ENCODE results near the gene FAT1. TPM values are rescaled to one million over a fixed set of nuclear protein-coding genes. Genes with fewer than 3 reads are reported as not detected.

Gene FAT1
- polyA plus RNA-seq, 1 donor from 2014 or later, result 19.8 TPM

DNA sequence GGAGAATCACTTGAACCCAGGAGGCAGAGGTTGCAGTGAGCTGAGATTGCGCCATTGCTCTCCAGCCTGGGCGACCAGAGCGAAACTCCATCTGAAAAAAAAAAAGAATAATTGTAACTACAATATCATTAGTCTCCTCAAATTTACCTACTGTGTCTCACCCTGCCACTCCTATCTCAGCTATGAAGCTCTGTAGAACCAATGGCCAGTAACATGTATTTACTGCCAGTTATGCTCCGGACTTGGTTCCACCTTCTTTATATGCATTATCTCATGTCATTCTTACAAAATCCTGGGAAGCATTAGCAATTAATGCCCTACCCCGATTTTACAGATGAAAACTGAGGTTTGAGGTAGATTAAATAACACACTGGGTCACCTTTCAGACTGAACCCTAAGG is 7.0 kb upstream of the FAT1 start:
- Histone ChIP-seq H3K9me3 (ENCODE audit: low read length) (no peaks in the 10 kb centered on the region), H3K27ac (ENCODE audit: low read length) (no peak overlapping the region), H4K20me1 (ENCODE audit: insufficient read depth) (no peaks in the 10 kb centered on the region), H2AFZ (ENCODE audit: low read depth, low read length) (no peak overlapping the region), H3K27me3 (ENCODE audit: insufficient read depth, low read depth, low read length) (peaks cover 1% of the 10 kb centered on the region), H3K4me3 (ENCODE audit: low read length) (no peak overlapping the region), H3K9me2 (ENCODE audit: insufficient read depth, low read length) (no peaks in the 10 kb centered on the region), H3K9ac (ENCODE audit: low read length) (no peak overlapping the region), H3F3A (ENCODE audit: insufficient read depth, low read length, poor library complexity, severe bottlenecking) (no peaks in the 10 kb centered on the region), H3K36me3 (ENCODE audit: insufficient read depth, low read length) (no peaks in the 10 kb centered on the region), H3K79me2 (replicated peaks; ENCODE audit: insufficient read depth, low read length) (no peaks in the 10 kb centered on the region), H3K4me2 (ENCODE audit: low read length) (no peak overlapping the region)
- TF ChIP-seq RAD21 (conservative IDR thresholded peaks at IDR 0.05) (no peak), SMC3 (conservative IDR thresholded peaks at IDR 0.05; ENCODE audit: poor library complexity) (no peak), TAF1 (IDR thresholded peaks at IDR 0.05; ENCODE audit: low read depth) (no peak), CTCF (IDR thresholded peaks at IDR 0.05; ENCODE audit: poor library complexity, severe bottlenecking) (no peak), EP300 (conservative IDR thresholded peaks at IDR 0.05; ENCODE audit: poor library complexity, severe bottlenecking) (no peak), MXI1 (conservative IDR thresholded peaks at IDR 0.05; ENCODE audit: poor library complexity, severe bottlenecking) (no peak), POLR2AphosphoS5 (IDR thresholded peaks at IDR 0.05) (no peak), EZH2 (IDR thresholded peaks at IDR 0.05; ENCODE audit: borderline replicate concordance, insufficient read depth, low read length, poor library complexity, severe bottlenecking) (no peak), REST (IDR thresholded peaks at IDR 0.05; ENCODE audit: borderline replicate concordance) (no peak)

DNA sequence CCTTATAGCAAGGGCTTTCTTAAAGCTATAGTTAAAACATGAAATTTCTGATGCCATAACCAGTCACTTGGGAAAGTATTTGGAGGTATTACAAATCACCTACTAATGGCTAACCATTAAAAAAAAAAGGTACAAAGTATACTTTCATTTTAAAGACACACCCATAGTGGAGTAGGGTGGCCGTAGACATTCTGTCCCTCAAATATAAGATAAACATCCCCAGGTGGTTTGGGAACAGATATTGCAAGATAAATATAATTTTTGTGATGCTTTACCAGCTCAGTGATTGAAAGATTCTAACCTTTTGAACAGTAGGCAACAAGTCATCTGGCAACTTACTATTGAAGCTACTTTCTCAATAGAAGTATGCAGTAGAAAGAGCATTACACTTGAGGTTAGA is 6.2 kb upstream of the FAT1 start:
- H3K27me3 ChIP-seq (ENCODE audit: insufficient read depth, low read depth, low read length), result peaks cover 7% of the 10 kb centered on the region

More for the DNA sequence above, 6.2 kb upstream of the FAT1 start:
- no peak overlapping the region for H3K4me2 ChIP-seq (ENCODE audit: low read length)
- H3K36me3 ChIP-seq (ENCODE audit: insufficient read depth, low read length), result no peaks in the 10 kb centered on the region
- H2AFZ ChIP-seq (ENCODE audit: low read depth, low read length), result no peak overlapping the region
- H3K9ac ChIP-seq (ENCODE audit: low read length), result no peak overlapping the region
- H3K9me3 ChIP-seq (ENCODE audit: low read length), result no peaks in the 10 kb centered on the region
- H4K20me1 ChIP-seq (ENCODE audit: insufficient read depth), result no peaks in the 10 kb centered on the region
- H3K4me3 ChIP-seq (ENCODE audit: low read length), result no peak overlapping the region
- no peaks in the 10 kb centered on the region for H3F3A ChIP-seq (ENCODE audit: insufficient read depth, low read length, poor library complexity, severe bottlenecking)
- TF ChIP-seq EP300 (conservative IDR thresholded peaks at IDR 0.05; ENCODE audit: poor library complexity, severe bottlenecking) (no peak), TAF1 (IDR thresholded peaks at IDR 0.05; ENCODE audit: low read depth) (no peak), CTCF (IDR thresholded peaks at IDR 0.05; ENCODE audit: poor library complexity, severe bottlenecking) (no peak), RAD21 (conservative IDR thresholded peaks at IDR 0.05) (no peak), EZH2 (IDR thresholded peaks at IDR 0.05; ENCODE audit: borderline replicate concordance, insufficient read depth, low read length, poor library complexity, severe bottlenecking) (no peak), MXI1 (conservative IDR thresholded peaks at IDR 0.05; ENCODE audit: poor library complexity, severe bottlenecking) (no peak), SMC3 (conservative IDR thresholded peaks at IDR 0.05; ENCODE audit: poor library complexity) (no peak), POLR2AphosphoS5 (IDR thresholded peaks at IDR 0.05) (no peak), REST (IDR thresholded peaks at IDR 0.05; ENCODE audit: borderline replicate concordance) (no peak)
- no peaks in the 10 kb centered on the region for H3K79me2 ChIP-seq (replicated peaks; ENCODE audit: insufficient read depth, low read length)
- H3K27ac ChIP-seq (ENCODE audit: low read length), result no peak overlapping the region
- no peaks in the 10 kb centered on the region for H3K9me2 ChIP-seq (ENCODE audit: insufficient read depth, low read length)

Data from neural cell (in vitro differentiated cells).